KBM-7 (cell line): ENCODE results near the gene UNC13B.
"Not testable (repeated sequence)": the region's sequence is repeated elsewhere in the genome, so short reads cannot be mapped to it uniquely, and the experiment has no call there.

ENCODE experiments used
- DNase-seq: peaks from one replicate; pipeline ENCODE4 v3.0.0-alpha.2; 2015
- in situ Hi-C: fragments of 300-500 bp; cut with MboI; formaldehyde crosslinking; loops from 2 replicates; pipeline ENCODE4 v1.14.3; 2020; ENCODE audit warnings: low sequenced_read_pairs, low pct_unique_long_range_greater_than_20kb, mixed read lengths

The UNC13B gene

GRCh38 chr9:35198191-35198590 lies 36.4 kb downstream of the UNC13B start:
- no peak for DNase-seq
- in situ Hi-C loops = no loop called here

DNA sequence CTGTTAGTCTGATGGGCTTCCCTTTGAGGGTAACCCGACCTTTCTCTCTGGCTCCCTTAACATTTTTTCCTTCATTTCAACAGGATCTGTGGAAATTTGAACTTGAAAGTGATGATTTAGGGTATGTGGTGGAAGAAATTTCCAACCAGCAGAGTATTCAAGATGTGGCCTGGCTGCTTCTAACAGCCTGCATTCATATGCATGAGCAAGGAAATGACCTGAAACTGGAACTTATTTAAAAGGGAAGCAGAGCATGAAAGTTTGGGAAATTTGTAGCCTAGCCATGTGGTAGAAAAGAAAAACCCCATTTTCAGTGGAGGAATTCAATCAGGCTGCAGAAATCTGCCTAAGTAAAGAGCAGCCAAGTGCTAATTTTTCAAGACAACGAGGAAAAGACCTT lies 41.7 kb downstream of the UNC13B start:
- no peak for DNase-seq
- in situ Hi-C loops = no loop called here

GRCh38 chr9:35205340-35205739 lies 43.5 kb downstream of the UNC13B start:
- no peak for DNase-seq
- in situ Hi-C loops = no loop called here

- in situ Hi-C loops = no loop called here
- no peak for DNase-seq
These were observed 50.0 kb downstream of the UNC13B start for GRCh38 chr9:35211854-35212253.

DNA sequence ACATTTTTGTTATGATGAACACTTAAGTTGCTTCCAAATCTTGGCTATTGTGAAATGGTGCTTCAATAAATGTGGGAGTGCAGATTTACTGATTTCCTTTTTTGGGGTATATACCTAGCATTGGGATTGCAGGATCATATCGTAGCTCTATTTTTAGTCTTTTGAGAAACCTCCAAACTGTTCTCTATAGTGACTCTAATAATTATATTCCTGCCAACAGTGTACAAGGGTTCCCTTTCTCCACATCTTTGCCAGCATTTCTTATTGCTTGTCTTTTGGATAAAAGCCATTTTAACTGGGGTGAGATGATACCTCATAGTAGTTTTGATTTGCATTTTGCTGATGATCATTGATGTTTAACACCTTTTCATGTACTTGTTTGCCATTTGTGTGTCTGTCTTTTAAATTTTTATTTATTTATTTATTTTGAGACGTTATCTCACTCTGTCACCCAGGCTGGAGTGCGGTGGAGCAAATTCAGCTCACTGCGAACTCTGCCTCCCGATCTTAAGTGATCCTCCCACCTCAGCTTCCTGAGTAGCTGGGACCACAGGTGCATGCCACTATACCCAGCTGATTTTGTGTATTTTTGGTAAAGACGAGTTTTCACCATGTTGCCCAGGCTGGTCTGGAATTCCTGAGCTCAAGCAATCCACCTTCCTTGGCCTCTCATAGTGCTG lies 59.0 kb downstream of the UNC13B start:
- in situ Hi-C loops = no loop called here
- no peak for DNase-seq

DNA sequence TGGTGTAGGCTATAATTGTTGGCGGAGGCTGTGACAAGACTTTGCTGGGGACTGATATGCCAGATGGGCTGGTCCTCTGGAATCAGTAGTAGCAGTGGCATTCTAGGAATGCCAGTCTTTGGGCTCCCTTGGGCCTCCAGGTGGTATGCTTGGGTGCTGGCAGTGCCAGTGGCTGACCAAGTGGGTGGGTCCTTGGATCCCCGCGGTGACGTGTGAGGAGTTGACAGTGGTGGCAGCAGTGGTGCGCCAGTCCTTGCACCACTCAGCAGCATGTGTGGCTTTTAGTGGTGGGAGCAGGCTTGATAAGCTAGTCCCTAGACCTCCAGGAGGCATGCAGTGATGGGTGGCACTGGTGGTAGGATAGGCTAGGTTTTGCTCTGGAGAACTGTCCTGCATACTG lies 63.9 kb downstream of the UNC13B start:
- no peak for DNase-seq
- in situ Hi-C loops = no loop called here

DNA sequence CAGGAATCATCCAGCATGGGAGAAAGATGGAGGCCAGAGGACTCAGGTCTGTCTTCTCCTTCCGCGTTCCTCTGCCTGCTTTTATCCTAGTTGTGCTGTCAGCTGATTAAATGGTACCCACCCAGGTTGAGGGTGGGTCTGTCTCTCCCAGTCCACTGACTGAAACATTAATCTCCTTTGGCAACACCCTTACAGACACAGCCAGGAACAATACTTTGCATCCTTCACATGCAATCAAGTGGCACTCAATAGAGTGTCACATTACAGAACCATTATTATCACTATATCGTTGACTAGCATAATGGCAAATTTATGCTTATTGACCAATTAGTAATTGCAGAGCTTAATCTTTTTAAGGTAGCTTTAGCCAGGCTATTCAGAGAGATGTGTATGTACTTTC lies 64.8 kb downstream of the UNC13B start:
- in situ Hi-C loops = no loop called here
- DNase-seq = no peak

DNA sequence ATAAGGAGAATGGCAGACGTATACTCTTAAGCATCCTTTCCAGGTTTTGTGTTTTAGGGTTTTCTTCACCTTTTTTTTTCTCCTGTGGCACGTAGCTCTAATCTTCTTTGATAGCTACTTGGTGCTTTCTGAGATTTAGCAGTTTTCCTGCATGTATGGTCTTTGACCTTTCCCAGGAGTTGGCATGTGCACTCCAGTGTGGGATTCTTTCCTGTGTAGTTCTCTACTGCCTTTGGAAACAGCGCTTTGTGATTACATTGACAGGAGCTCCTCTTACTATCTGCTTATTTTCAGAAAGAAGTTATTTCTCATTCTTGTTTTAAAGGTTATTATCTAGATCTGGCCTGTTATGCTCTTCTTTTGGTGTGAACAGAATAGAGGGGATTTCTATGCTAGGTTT lies 65.5 kb downstream of the UNC13B start:
- no peak for DNase-seq
- in situ Hi-C loops = no loop called here

DNA sequence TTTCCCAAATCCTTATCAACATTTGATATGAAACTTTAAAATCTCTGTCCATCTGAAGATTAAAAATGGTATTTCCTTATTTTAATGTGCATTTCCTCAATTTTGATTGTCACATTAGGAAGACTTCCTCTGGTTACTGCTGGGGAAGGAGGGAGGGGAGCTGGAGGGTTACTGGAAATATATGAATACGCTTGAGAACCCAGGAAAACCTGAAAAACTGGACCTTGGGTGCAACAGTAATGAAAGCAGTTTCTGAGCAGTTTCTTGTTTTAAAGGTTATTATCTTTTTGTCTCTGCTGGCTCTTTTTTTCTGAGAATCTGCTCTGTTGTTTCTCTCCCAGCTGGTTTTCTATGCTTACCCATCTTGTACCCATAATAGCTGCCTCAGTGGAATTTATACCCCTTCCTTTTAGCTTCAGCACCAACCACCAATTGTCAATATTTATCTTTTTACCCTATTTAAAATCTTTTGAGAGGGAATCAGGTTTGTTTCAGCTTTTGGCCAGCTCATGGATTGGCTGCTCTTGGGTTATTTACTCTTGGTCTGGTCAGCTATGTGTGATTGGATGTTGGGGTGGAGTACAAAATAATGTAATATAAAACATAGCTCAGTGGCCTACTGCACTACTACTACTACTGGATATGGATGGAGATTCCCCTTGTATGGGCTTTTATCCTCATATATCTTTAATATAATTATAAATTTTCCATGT lies 67.4 kb downstream of the UNC13B start:
- in situ Hi-C loops = no loop called here

DNA sequence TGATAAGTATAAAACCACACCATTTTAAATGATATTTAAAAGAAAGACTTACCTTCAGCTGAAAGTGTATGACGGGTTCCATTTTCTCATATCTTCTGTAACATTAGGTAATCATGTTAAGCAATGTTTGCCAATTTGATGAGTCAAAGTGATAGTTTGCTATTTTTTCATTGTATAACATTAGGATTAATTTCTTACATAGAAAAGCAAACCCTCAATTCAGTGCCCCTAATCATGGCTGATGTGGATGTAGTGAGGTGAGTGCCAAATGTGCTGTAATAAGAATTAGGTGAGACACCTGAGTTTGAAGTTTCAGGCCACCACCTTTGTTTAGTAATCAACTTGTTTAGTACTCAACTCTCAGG lies 68.0 kb downstream of the UNC13B start:
- in situ Hi-C loops = no loop called here
- DNase-seq = no peak

More for the DNA sequence above, 67.4 kb downstream of the UNC13B start:
- DNase-seq = peak; percentile 38

- DNase-seq = peak; percentile 34
- in situ Hi-C loops = no loop called here
These were observed 71.2 kb downstream of the UNC13B start for GRCh38 chr9:35232867-35233544.

DNA sequence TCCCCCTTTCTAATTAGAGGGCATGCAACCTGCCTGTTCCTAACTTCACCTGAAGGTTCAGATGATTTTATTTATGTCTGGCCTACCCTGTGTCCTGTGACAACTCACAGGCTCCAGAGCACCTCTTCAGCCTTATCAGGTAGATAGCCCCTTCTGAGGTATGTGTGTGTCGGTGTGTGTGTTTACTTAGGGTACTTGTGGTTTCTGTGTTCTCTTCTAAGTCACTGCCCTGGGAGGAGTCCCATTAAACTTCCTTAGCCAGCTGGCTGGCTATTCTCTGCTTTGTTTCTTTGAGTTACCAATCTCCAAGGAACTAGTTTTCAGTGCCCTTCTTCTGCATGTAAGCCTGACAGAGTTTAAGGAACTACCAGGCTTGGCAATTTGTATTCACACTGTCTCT lies 74.9 kb downstream of the UNC13B start:
- DNase-seq = no peak
- in situ Hi-C loops = no loop called here

DNA sequence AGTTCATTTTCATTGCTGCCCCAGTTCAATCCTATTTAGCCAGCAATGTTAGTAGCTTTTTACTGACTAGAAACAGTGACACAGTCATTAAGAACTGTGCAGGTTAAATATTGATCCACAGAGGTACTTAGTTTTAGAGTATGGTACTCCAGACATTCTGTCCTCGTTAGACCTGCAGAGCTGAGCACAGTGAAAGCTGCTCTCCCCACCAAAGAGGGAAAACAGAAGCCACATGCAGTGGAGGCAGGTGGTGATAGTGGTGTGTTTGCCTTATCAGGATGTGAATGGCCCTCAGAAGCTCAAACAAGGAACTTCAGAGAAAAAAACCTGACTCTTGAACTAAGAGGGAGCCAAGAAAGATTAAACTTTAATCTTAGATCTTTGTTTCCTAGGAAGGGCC lies 75.5 kb downstream of the UNC13B start:
- no peak for DNase-seq
- in situ Hi-C loops = no loop called here

DNA sequence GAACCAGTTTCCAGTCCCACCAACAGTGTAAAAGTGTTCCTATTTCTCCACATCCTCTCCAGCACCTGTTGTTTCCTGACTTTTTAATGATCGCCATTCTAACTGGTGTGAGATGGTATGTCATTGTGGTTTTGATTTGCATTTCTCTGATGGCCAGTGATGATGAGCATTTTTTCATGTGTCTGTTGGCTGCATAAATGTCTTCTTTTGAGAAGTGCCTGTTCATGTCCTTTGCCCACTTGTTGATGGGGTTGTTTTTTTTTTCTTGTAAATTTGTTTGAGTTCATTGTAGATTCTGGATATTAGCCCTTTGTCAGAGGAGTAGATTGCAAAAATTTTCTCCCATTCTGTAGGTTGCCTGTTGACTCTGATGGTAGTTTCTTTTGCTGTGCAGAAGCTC lies 84.1 kb downstream of the UNC13B start:
- in situ Hi-C loops, DNase-seq: not testable (repeated sequence)

- DNase-seq = no peak
- in situ Hi-C loops = loop anchor here (25.0 kb wide), 1 partner anchor 91 kb away; the partner anchor contains the start of gene UNC13B
These were observed 91.3 kb downstream of the UNC13B start for GRCh38 chr9:35253075-35253474.

- in situ Hi-C loops = loop anchor here (25.0 kb wide), 1 partner anchor 92 kb away; the partner anchor contains the start of gene UNC13B
- DNase-seq = peak; percentile 10
These were observed 92.4 kb downstream of the UNC13B start for GRCh38 chr9:35254237-35254636.

GRCh38 chr9:35254984-35255857 lies 93.4 kb downstream of the UNC13B start:
- DNase-seq = peak; percentile 4
- in situ Hi-C loops = loop anchor here (25.0 kb wide), 1 partner anchor 93 kb away; the partner anchor contains the start of gene UNC13B

DNA sequence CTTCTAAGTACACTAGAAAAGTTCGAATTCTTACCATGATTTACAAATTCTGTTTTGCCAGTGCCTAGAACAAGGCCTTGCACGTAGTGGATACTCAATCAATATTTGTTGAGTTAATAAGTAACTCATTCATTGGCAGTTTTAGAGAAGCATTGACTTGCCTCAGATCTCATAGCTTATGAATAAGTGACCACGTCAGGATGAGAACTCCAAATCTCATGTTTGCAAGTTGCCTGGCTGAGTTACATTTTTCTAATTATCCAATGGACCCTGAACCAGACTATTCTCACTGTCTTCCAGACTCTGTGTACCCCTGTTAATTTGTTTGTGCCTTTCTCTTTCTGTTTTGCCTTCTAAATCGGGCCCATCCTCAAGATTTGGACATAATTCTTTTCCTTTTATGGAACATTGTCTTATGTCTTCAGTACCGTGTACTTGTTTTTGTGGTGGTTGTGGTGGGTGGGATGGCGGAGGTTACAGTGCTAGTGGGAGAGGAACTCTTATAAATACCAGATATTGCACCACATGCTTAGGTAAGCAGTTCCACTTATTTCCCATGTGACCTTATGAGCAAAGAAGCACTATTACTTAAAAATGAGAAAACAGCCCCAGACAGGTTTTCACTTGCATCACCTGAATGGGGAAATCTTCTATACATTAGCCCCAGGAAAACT lies 96.3 kb downstream of the UNC13B start:
- DNase-seq = peak; percentile 10
- in situ Hi-C loops = loop anchor here (25.0 kb wide), 1 partner anchor 96 kb away; the partner anchor contains the start of gene UNC13B
